GM19099 (cell line): ENCODE results near the gene GPAT3.

Experiments
- POLR2A ChIP-seq: IDR thresholded peaks from 3 replicates; pipeline ENCODE4 v1.6.1; 2011; ENCODE audit warnings: low read depth; ENCODE audit not compliant: insufficient read length; ENCODE audit errors: extremely low read depth

GPAT3 gene

DNA sequence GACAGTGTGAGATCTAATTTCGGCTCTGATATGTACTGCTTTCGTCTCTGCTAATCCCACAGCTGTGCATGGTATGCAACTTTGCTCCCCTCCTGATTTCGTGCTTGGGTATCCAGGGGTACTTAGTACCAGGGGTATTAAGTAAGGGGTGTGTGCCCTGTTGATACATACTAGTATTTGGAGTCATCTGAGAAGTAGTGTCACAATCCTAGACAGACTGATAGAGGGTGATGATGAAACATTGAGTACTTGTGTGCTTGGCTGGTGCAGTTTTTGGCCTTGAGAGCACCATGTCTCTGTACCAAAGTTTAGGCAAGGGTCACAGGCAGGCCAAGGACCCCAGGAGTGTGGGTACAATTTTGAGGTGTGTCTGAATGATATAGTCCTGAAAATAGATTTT is 10.9 kb downstream of the GPAT3 start:
- TF ChIP-seq POLR2A, result no peak

DNA sequence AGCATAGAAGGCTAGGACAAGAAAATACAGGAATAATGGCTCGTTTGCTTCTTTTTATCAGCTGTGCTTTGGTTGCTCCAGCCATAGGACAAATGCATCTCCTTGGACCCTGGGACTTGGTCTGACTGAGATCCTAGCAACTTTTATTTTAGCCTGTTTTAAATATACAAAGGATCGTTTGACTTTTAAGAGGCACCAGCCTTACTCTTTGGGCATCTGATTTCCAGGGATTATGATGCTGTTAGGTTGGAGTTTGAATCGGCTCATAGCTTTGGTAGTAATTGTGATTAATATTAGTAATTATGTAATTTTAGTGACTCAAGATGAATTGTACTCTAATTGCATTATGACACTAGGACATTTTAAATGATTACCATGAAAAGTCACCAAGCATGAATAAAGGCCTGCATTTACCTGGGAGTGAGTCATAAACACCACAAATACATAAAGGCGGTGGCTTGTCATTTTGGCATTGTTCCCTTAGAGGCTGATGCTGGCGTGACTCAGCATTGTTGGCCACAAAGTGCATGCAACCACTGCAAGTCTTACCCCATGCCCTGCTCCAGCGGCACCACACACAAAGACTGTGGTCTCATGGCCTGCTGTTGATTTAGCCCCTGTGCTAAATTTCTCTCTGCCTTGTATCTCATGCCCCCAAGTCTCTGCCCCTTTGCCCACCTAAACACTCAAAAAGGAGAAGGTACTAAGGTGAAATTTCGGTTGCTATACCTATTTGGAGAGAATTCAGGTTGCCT is 12.4 kb downstream of the GPAT3 start:
- TF ChIP-seq POLR2A, result no peak

DNA sequence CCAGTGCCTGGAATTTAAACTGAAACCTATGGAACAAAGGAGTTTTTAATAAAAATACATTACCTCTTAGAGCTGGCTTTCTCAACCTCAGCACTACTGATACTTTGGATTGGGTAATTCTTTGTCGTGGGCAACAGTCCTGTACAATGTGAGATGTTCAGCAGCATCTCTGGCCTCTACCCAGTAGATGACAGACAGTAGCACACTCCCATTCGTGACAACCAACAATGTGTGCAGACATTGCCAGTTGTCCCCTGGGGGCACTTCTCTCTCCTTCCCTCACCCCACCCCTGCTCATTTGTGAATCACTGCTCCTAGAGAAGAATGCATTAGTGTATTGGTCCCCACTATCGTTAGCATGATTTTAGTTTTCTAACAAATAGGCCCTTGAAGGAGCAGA is 16.2 kb downstream of the GPAT3 start:
- no peak for TF ChIP-seq POLR2A

- TF ChIP-seq POLR2A, result no peak
Measured at GRCh38 chr4:83552924-83553323, 17.0 kb downstream of the GPAT3 start.

DNA sequence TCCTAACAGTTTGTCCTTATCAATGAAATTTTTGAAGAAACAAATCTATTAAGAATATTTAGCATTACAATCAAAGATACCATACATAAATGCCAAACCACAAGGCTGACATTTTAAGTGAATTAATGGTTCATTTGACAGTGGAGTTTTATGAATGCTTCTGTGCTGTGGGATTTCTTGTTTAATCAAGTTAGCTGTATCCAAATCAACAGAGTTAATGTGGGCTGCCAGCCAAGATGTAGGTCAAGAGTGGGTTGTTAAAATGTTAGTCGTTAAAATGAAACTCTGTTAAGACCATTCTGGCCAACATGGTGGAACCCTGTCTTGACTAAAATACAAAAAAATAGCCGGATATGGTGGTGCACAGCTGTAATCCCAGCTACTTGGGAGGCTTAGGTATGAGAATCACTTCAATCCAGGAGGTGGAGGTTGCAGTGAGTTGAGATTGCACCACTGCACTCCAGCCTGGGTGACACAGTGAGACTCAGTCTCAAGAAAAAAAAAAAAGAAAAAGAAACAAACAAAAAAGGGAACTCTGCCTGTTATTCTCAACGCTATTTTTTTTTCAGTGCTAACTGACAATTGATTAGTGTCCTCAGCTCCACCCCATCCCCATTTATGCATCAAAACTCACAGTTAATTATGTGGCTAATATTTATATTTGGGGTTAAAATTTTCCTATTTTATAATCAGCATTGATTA is 20.2 kb downstream of the GPAT3 start:
- no peak for TF ChIP-seq POLR2A

DNA sequence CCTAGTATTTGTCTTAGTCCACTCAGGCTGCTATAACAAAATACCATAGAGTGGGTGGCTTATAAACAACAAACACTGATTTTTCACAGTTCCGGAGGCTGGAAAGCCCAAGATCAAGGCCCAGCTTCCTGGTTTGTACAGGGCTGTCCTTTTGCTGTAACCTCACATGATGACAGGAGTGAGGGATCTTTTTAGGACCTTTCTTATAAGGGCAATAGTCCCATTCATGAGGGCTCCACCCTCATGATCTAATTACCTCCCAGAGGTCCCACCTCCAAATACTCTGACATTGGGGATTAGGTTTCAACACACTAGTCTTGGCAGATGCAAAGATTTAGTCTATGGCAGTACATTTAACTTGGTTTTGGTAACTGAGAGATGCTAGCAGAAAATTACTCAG is 20.9 kb downstream of the GPAT3 start:
- TF ChIP-seq POLR2A, result no peak

DNA sequence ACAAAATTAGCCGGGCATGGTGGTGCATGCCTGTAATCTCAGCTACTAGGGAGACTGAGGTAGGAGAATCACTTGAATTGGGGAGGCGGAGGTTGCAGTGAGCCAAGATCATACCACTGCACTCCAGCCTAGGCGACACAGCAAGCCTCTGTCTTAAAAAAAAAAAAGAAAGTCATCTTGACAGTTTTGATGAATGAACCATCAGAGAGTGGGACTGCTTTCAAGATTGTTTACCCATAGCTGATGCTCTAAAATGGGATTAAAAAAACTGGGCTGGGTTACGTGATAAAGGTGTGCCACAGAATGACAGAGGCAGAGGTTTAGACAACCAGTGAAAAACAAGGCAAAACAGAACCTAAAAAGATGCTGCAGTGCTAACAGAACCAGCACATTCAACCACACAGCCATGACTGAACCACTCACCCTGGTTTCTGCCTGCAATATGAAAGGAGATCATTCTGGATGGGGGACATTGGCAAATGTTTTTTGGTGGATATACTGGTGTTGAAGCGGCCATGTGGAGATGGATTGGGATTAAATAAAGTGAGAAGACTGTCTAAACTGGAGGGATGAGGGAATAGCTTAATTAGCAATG is 22.2 kb downstream of the GPAT3 start:
- TF ChIP-seq POLR2A, result no peak

- TF ChIP-seq POLR2A, result no peak
Measured at GRCh38 chr4:83558680-83559079, 22.8 kb downstream of the GPAT3 start.

GRCh38 chr4:83560523-83560922 is 24.6 kb downstream of the GPAT3 start:
- no peak for TF ChIP-seq POLR2A

DNA sequence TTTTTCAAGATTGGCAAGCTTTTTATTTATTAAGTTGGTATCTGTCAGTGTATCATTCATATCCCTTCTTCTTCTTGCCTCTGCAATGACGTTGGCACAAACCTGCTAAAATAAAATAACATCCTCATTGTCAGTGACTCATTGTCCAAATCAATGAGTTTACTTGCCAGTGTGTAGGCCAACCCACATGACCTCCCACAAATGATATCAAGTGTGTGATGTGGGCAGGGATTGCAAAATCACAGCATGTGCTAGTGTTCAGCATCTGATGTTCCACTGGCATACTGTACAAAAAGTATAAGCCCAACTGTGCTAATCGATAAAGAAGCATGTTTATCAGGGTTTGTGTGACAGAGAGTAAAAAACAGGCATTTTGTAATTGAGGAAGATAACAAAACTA is 25.5 kb downstream of the GPAT3 start:
- no peak for TF ChIP-seq POLR2A

- TF ChIP-seq POLR2A, result no peak
Measured at GRCh38 chr4:83563998-83564397, 28.1 kb downstream of the GPAT3 start.

DNA sequence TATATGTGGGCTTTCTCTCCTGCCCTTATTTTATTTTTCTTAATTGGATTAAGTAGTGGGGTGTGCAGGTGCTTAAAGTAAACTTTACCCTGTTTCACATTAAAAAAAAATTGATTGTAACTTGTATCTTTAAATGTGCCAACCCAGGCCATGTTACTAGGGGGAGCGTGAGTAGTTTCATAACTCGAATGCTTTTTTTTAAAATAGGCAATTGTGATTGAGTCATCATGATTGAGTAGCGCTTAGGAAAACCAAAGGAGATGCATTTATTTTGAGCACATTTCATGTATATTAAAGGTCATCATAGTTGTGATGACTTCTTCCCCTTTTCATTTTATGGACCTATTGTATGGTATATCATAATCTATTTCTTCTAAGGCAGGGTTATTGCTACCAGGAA is 32.2 kb downstream of the GPAT3 start:
- no peak for TF ChIP-seq POLR2A

- no peak for TF ChIP-seq POLR2A
Measured at GRCh38 chr4:83569429-83569828, 33.5 kb downstream of the GPAT3 start.

- no peak for TF ChIP-seq POLR2A
Measured at GRCh38 chr4:83569987-83570386, 34.1 kb downstream of the GPAT3 start.

GRCh38 chr4:83572848-83573247 is 36.9 kb downstream of the GPAT3 start:
- no peak for TF ChIP-seq POLR2A

DNA sequence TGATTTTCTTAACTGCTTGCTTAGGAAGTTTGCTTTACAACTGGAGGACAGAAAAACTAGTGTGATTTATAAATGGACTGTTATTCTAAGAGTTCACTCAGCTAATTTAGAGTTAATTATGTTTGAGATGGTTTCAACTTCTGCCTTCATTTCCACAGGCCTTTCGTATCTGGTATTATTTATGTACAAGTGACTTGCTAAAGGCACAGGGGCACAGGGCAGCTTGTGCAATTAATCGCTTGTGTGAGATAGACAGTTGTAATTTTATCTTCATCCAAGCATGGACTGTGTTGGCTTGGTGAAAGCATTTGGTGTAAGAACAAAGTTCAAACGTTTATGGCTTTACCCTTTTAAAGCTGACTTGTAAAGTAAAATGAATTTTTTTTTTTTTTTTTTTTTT is 38.3 kb downstream of the GPAT3 start:
- TF ChIP-seq POLR2A, result no peak
